H9 (cell line): Measurements from ENCODE around the gene GCNA. TPM values are rescaled to one million over a fixed set of nuclear protein-coding genes. Genes with fewer than 3 reads are reported as not detected.

ENCODE experiments used
- DNase-seq: peaks from one replicate; pipeline ENCODE4 v3.0.0-alpha.2; 2017
- H2AFZ ChIP-seq: one replicate; pipeline ENCODE4 v1.6.1; 2013; ENCODE audit warnings: mild to moderate bottlenecking, low read length, control low read depth, moderate library complexity
- H2AK5ac ChIP-seq: 2 replicates; pipeline ENCODE4 v1.6.1; 2013; ENCODE audit warnings: low read length, control low read depth, mixed read lengths; ENCODE audit not compliant: insufficient read length
- H2BK120ac ChIP-seq: one replicate; pipeline ENCODE4 v1.6.1; 2013; ENCODE audit warnings: low read depth, mild to moderate bottlenecking, low read length, control low read depth, inconsistent platforms; ENCODE audit not compliant: poor library complexity, severe bottlenecking
- H2BK12ac ChIP-seq: 2 replicates; pipeline ENCODE4 v1.6.1; 2013; ENCODE audit warnings: low read length, control low read depth, mixed read lengths, low read depth; ENCODE audit not compliant: insufficient read length
- H2BK15ac ChIP-seq: 2 replicates; pipeline ENCODE4 v1.6.1; 2013; ENCODE audit warnings: low read depth, low read length, control low read depth
- H2BK20ac ChIP-seq: one replicate; pipeline ENCODE4 v1.6.1; 2013; ENCODE audit warnings: low read depth, mild to moderate bottlenecking, low read length, control low read depth, inconsistent platforms; ENCODE audit not compliant: poor library complexity, severe bottlenecking
- H2BK5ac ChIP-seq: 2 replicates; pipeline ENCODE4 v1.6.1; 2013; ENCODE audit warnings: low read length, control low read depth, mixed read lengths; ENCODE audit not compliant: insufficient read length
- H3K14ac ChIP-seq: 2 replicates; pipeline ENCODE4 v1.6.1; 2013; ENCODE audit warnings: low read length, control low read depth; ENCODE audit not compliant: insufficient read depth
- H3K18ac ChIP-seq: 2 replicates; pipeline ENCODE4 v1.6.1; 2013; ENCODE audit warnings: low read depth, mild to moderate bottlenecking, mixed read lengths, low read length, control low read depth; ENCODE audit not compliant: insufficient read length
- H3K23ac ChIP-seq: 2 replicates; pipeline ENCODE4 v1.6.1; 2013; ENCODE audit warnings: low read length, control low read depth, mixed read lengths, low read depth; ENCODE audit not compliant: insufficient read length
- H3K23me2 ChIP-seq: 2 replicates; pipeline ENCODE4 v1.6.1; 2013; ENCODE audit warnings: low read depth, mild to moderate bottlenecking, mixed read lengths, low read length, control low read depth; ENCODE audit not compliant: insufficient read length, poor library complexity, severe bottlenecking
- H3K27ac ChIP-seq: 2 replicates; pipeline ENCODE4 v1.5.1; 2013; ENCODE audit warnings: low read length, control low read depth, mixed read lengths, low read depth; ENCODE audit not compliant: insufficient read length
- H3K27me3 ChIP-seq: 2 replicates; pipeline ENCODE4 v1.6.1; 2013; ENCODE audit warnings: low read length, control low read depth, inconsistent platforms; ENCODE audit not compliant: insufficient read depth
- H3K4ac ChIP-seq: 2 replicates; pipeline ENCODE4 v1.6.1; 2013; ENCODE audit warnings: low read depth, mild to moderate bottlenecking, control low read depth, inconsistent platforms, low read length, moderate library complexity
- H3K4me1 ChIP-seq: 2 replicates; pipeline ENCODE4 v1.6.1; 2013; ENCODE audit warnings: low read length, control low read depth, inconsistent platforms; ENCODE audit not compliant: insufficient read depth
- H3K4me2 ChIP-seq: 2 replicates; pipeline ENCODE4 v1.6.1; 2013; ENCODE audit warnings: low read length, control low read depth, mixed read lengths; ENCODE audit not compliant: insufficient read length, insufficient read depth
- H3K56ac ChIP-seq: 2 replicates; pipeline ENCODE4 v1.6.1; 2013; ENCODE audit warnings: low read depth, mild to moderate bottlenecking, mixed read lengths, low read length, control low read depth; ENCODE audit not compliant: insufficient read length
- H3K79me1 ChIP-seq: 2 replicates; pipeline ENCODE4 v1.6.1; 2013; ENCODE audit warnings: low read depth, mild to moderate bottlenecking, moderate library complexity, low read length, control low read depth, inconsistent platforms; ENCODE audit not compliant: insufficient read depth, poor library complexity, severe bottlenecking
- H3K79me2 ChIP-seq: 2 replicates; pipeline ENCODE4 v1.6.1; 2013; ENCODE audit warnings: low read length, control low read depth, inconsistent platforms; ENCODE audit not compliant: insufficient read depth
- H3K9ac ChIP-seq: 2 replicates; pipeline ENCODE4 v1.6.1; 2013; ENCODE audit warnings: low read length, control low read depth, mixed read lengths; ENCODE audit not compliant: insufficient read length; ENCODE audit errors: extremely low read depth
- H3K9me3 ChIP-seq: one replicate; pipeline ENCODE4 v1.6.1; 2013; ENCODE audit warnings: low read depth, low read length, inconsistent platforms; ENCODE audit not compliant: control insufficient read depth
- H3T11ph ChIP-seq: one replicate; pipeline ENCODE4 v1.6.1; 2013; ENCODE audit warnings: mild to moderate bottlenecking, low read length, control low read depth, inconsistent platforms
- H4K20me1 ChIP-seq: one replicate; pipeline ENCODE4 v1.6.1; 2013; ENCODE audit not compliant: control insufficient read depth, insufficient read length, insufficient read depth
- H4K5ac ChIP-seq: 2 replicates; pipeline ENCODE4 v1.6.1; 2013; ENCODE audit warnings: low read depth, mild to moderate bottlenecking, mixed read lengths, low read length, control low read depth; ENCODE audit not compliant: insufficient read length
- H4K8ac ChIP-seq: replicated peaks from 2 replicates; pipeline ENCODE4 v1.6.1; 2013; ENCODE audit warnings: low read length, control low read depth, mixed read lengths, low read depth; ENCODE audit not compliant: insufficient read length
- H4K91ac ChIP-seq: 2 replicates; pipeline ENCODE4 v1.6.1; 2013; ENCODE audit warnings: low read depth, mild to moderate bottlenecking, moderate library complexity, mixed read lengths, low read length, control low read depth; ENCODE audit not compliant: insufficient read length
- H3K27ac Mint-ChIP-seq, 3 experiments: 2 replicates in 2 of 3; 3 replicates in 1 of 3; pipeline ENCODE4 v1.8.0; 2020 to 2021; ENCODE audit warnings: mixed read lengths in 3 of 3, mild to moderate bottlenecking in 1 of 3, moderate library complexity in 1 of 3
- H3K27me3 Mint-ChIP-seq: 2 replicates; pipeline ENCODE4 v1.8.0; 2021; ENCODE audit warnings: low read depth, mild to moderate bottlenecking, moderate library complexity, mixed read lengths
- H3K36me3 Mint-ChIP-seq, 3 experiments: 2 replicates in 2 of 3; 3 replicates in 1 of 3; pipeline ENCODE4 v1.8.0; 2020 to 2021; ENCODE audit warnings: low read depth in 3 of 3, mixed read lengths in 3 of 3; ENCODE audit not compliant: insufficient read depth in 1 of 3
- H3K4me1 Mint-ChIP-seq, 2 experiments: 2 replicates each; pipeline ENCODE4 v1.8.0; 2020; ENCODE audit warnings: mixed read lengths in 2 of 2
- H3K4me3 Mint-ChIP-seq, 2 experiments: 2 replicates in 1 of 2; 3 replicates in 1 of 2; pipeline ENCODE4 v1.8.0; 2020 to 2021; ENCODE audit warnings: mild to moderate bottlenecking in 2 of 2, mixed read lengths in 2 of 2, moderate library complexity in 1 of 2
- H3K9me3 Mint-ChIP-seq, 2 experiments: 2 replicates in 1 of 2; 3 replicates in 1 of 2; pipeline ENCODE4 v1.8.0; 2020; ENCODE audit warnings: mild to moderate bottlenecking in 2 of 2, mixed read lengths in 2 of 2, moderate library complexity in 1 of 2
- WGBS: extraction: QIAGEN DNeasy Blood & Tissue Kit; methylation state at CpG from one replicate; pipeline ENCODE4 v1.1.7; 2013; ENCODE audit warnings: missing lambda C conversion rate, low lambda C conversion rate, mixed read lengths; ENCODE audit not compliant: insufficient read length; ENCODE audit errors: extremely low coverage; 5-methylcytosine and 5-hydroxymethylcytosine counted together
- total RNA-seq: library from RNA; stranded (reverse); gene quantifications from 2 replicates; pipeline ENCODE4 v1.2.1, GENCODE V29; 2021
- TF ChIP-seq, protein P1 (sequence below): fragments of 200-600 bp; sonication (generic); conservative IDR thresholded peaks from 3 replicates; pipeline ENCODE4 v1.8.0; 2021; ENCODE audit warnings: antibody characterized with exemption, mild to moderate bottlenecking

The GCNA gene
- total RNA-seq, 1 experiment from 2014 or later, result 0.96 TPM

GRCh38 chrX:71607488-71607887, 29.3 kb downstream of the GCNA start:
- no CpG with 5 or more reads among the region's 2 CpGs for WGBS
- Histone ChIP-seq H3K23me2 (no peaks in the 10 kb centered on the region), H3K9me3 (peaks cover 82% of the 10 kb centered on the region), H2BK5ac (no peak overlapping the region), H3K27ac (no peak overlapping the region), H3K9ac (no peak overlapping the region), H2AK5ac (no peak overlapping the region), H4K8ac (no peak overlapping the region), H2BK120ac (no peak overlapping the region), H3K56ac (no peak overlapping the region), H3K79me2 (no peaks in the 10 kb centered on the region), H4K91ac (no peak overlapping the region), H3K4ac (no peak overlapping the region), H4K20me1 (no peaks in the 10 kb centered on the region), H3K14ac (no peak overlapping the region), H3T11ph (no peak overlapping the region), H3K18ac (no peak overlapping the region), H3K23ac (no peak overlapping the region), H2BK12ac (no peak overlapping the region), H3K27me3 (no peaks in the 10 kb centered on the region), H3K4me1 (no peaks in the 10 kb centered on the region), H2AFZ (no peak overlapping the region), H3K4me2 (no peak overlapping the region), H2BK20ac (no peak overlapping the region), H4K5ac (no peak overlapping the region), H2BK15ac (no peak overlapping the region), H3K79me1 (no peaks in the 10 kb centered on the region)
- Mint-ChIP-seq H3K36me3 (peaks cover 24 to 52% (median 51%) of the 10 kb centered on the region in 3 experiments), H3K4me1 (no peaks in the 10 kb centered on the region), H3K9me3 (peaks cover 64 to 76% of the 10 kb centered on the region in 2 experiments), H3K4me3 (no peak overlapping the region), H3K27ac (no peak overlapping the region; a peak in 1 of 7 replicates), H3K27me3 (no peaks in the 10 kb centered on the region)
- no peak for DNase-seq
- TF ChIP-seq, protein P1, sequence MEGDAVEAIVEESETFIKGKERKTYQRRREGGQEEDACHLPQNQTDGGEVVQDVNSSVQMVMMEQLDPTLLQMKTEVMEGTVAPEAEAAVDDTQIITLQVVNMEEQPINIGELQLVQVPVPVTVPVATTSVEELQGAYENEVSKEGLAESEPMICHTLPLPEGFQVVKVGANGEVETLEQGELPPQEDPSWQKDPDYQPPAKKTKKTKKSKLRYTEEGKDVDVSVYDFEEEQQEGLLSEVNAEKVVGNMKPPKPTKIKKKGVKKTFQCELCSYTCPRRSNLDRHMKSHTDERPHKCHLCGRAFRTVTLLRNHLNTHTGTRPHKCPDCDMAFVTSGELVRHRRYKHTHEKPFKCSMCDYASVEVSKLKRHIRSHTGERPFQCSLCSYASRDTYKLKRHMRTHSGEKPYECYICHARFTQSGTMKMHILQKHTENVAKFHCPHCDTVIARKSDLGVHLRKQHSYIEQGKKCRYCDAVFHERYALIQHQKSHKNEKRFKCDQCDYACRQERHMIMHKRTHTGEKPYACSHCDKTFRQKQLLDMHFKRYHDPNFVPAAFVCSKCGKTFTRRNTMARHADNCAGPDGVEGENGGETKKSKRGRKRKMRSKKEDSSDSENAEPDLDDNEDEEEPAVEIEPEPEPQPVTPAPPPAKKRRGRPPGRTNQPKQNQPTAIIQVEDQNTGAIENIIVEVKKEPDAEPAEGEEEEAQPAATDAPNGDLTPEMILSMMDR, result no peak
